MM.1S (cell line): ENCODE measurements around the gene JCAD.

Experiments used
- DNase-seq: peaks from one replicate; pipeline ENCODE4 v3.0.0-alpha.2; 2015
- H2AFZ ChIP-seq: fragments of 300-600 bp; sonication (generic); 2 replicates; pipeline ENCODE4 v1.6.0; 2016; ENCODE audit warnings: antibody characterized with exemption, low read length
- H3F3A ChIP-seq: fragments of 300-600 bp; sonication (generic); 2 replicates; pipeline ENCODE4 v1.6.1; 2016; ENCODE audit warnings: mild to moderate bottlenecking, antibody characterized with exemption, low read length, moderate library complexity, mixed read lengths; ENCODE audit not compliant: insufficient read depth
- H3K27ac ChIP-seq: fragments of 300-600 bp; sonication (generic); 2 replicates; pipeline ENCODE4 v1.5.1; 2016; ENCODE audit warnings: mild to moderate bottlenecking, low read length
- H3K27me3 ChIP-seq: fragments of 300-600 bp; sonication (generic); replicated peaks from 2 replicates; pipeline ENCODE4 v1.6.0; 2016; ENCODE audit warnings: low read length; ENCODE audit not compliant: insufficient read depth
- H3K36me3 ChIP-seq: fragments of 300-600 bp; sonication (generic); replicated peaks from 2 replicates; pipeline ENCODE4 v1.6.1; 2016; ENCODE audit warnings: mild to moderate bottlenecking, low read length, mixed read lengths; ENCODE audit not compliant: insufficient read depth
- H3K4me1 ChIP-seq: fragments of 300-600 bp; sonication (generic); 2 replicates; pipeline ENCODE4 v1.6.1; 2016; ENCODE audit warnings: low read length, mixed read lengths
- H3K4me2 ChIP-seq: fragments of 300-600 bp; sonication (generic); 2 replicates; pipeline ENCODE4 v1.6.0; 2016; ENCODE audit warnings: low read depth, low read length
- H3K4me3 ChIP-seq: fragments of 300-600 bp; sonication (generic); 2 replicates; pipeline ENCODE4 v1.5.1; 2016; ENCODE audit warnings: low read length, mixed read lengths
- H3K79me2 ChIP-seq: fragments of 300-600 bp; sonication (generic); 2 replicates; pipeline ENCODE4 v1.6.1; 2016; ENCODE audit warnings: mixed run types, low read length, mixed read lengths
- H3K9ac ChIP-seq: fragments of 300-600 bp; sonication (generic); 2 replicates; pipeline ENCODE4 v1.6.1; 2016; ENCODE audit warnings: low read length, mixed read lengths
- H3K9me2 ChIP-seq: fragments of 300-600 bp; sonication (generic); replicated peaks from 2 replicates; pipeline ENCODE4 v1.6.1; 2016; ENCODE audit warnings: mild to moderate bottlenecking, low read length, mixed read lengths; ENCODE audit not compliant: insufficient read depth
- H3K9me3 ChIP-seq: fragments of 300-600 bp; sonication (generic); replicated peaks from 2 replicates; pipeline ENCODE4 v1.6.1; 2016; ENCODE audit warnings: mild to moderate bottlenecking, low read length, mixed read lengths; ENCODE audit not compliant: insufficient read depth
- H4K20me1 ChIP-seq: fragments of 300-600 bp; sonication (generic); 2 replicates; pipeline ENCODE4 v1.6.1; 2016; ENCODE audit warnings: mild to moderate bottlenecking, low read length, moderate library complexity, mixed read lengths; ENCODE audit not compliant: insufficient read depth
- EZH2 ChIP-seq: fragments of 300-600 bp; sonication (generic); optimal IDR thresholded peaks from 2 replicates; pipeline ENCODE3; 2017; ENCODE audit warnings: low read depth, mild to moderate bottlenecking, antibody characterized with exemption, low read length, mixed read lengths
- EZH2phosphoT487 ChIP-seq: fragments of 300-600 bp; sonication (generic); IDR thresholded peaks from 2 replicates; pipeline ENCODE4 v1.6.1; 2018; ENCODE audit warnings: antibody characterized with exemption, low read length
- TF ChIP-seq, protein P1 (sequence below): fragments of 300-600 bp; sonication (generic); IDR thresholded peaks from 2 replicates; pipeline ENCODE4 v1.5.1; 2016; ENCODE audit warnings: antibody characterized with exemption, low read length, mixed read lengths

Gene JCAD

DNA sequence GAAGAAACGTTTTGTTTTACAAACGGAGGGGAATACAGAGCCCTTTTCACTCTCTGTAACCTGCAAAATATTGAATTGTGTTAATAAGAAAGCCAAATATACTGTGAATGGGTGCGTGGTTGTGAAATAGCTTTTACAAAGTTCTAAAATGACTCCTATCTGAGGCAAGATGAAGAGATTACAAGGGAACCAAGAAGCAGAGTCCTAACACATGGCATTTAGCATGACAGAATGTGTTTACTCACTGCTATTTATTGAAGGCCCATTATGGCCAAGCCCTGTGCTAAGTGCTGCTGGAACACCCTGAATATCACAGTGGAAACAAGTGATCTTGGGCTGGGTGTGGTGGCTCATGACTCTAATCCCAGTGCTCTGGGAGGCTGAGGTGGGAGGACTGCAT is 12.9 kb downstream of the JCAD start:
- Histone ChIP-seq H2AFZ (no peak overlapping the region), H3K27ac (no peak overlapping the region), H3K27me3 (no peaks in the 10 kb centered on the region), H3F3A (no peaks in the 10 kb centered on the region), H3K4me3 (no peak overlapping the region), H3K4me2 (no peak overlapping the region), H3K79me2 (no peaks in the 10 kb centered on the region), H3K4me1 (no peaks in the 10 kb centered on the region), H3K36me3 (no peaks in the 10 kb centered on the region), H4K20me1 (no peaks in the 10 kb centered on the region), H3K9ac (no peak overlapping the region), H3K9me3 (no peaks in the 10 kb centered on the region), H3K9me2 (no peaks in the 10 kb centered on the region)
- DNase-seq = no peak
- no peak for TF ChIP-seq EZH2
- no peak for TF ChIP-seq EZH2phosphoT487
- TF ChIP-seq, protein P1, sequence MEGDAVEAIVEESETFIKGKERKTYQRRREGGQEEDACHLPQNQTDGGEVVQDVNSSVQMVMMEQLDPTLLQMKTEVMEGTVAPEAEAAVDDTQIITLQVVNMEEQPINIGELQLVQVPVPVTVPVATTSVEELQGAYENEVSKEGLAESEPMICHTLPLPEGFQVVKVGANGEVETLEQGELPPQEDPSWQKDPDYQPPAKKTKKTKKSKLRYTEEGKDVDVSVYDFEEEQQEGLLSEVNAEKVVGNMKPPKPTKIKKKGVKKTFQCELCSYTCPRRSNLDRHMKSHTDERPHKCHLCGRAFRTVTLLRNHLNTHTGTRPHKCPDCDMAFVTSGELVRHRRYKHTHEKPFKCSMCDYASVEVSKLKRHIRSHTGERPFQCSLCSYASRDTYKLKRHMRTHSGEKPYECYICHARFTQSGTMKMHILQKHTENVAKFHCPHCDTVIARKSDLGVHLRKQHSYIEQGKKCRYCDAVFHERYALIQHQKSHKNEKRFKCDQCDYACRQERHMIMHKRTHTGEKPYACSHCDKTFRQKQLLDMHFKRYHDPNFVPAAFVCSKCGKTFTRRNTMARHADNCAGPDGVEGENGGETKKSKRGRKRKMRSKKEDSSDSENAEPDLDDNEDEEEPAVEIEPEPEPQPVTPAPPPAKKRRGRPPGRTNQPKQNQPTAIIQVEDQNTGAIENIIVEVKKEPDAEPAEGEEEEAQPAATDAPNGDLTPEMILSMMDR = no peak

DNA sequence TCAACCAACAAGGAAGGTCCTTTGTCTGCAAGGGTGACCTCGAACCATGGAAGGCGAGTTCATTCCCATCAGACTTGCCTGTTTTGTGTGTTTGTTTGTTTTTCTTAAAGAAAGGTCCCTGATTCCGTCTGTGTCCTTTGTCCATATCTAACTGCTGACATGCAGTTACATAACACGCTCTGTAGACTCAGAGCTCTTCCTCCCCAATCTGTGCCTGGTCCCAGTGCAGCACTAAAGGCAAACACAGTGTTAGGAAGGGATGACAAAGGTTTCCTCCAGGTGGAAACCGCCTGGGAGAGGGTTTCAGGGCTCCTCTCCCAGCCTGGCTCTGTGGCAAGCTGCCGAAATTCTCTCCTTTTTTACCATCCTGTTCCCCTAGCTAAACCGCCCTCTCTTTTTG is 13.4 kb downstream of the JCAD start:
- Histone ChIP-seq H3F3A (no peaks in the 10 kb centered on the region), H3K27me3 (no peaks in the 10 kb centered on the region), H2AFZ (no peak overlapping the region), H3K9ac (no peak overlapping the region), H3K4me1 (no peaks in the 10 kb centered on the region), H3K9me2 (no peaks in the 10 kb centered on the region), H3K9me3 (no peaks in the 10 kb centered on the region), H3K79me2 (no peaks in the 10 kb centered on the region), H4K20me1 (no peaks in the 10 kb centered on the region), H3K4me3 (no peak overlapping the region), H3K36me3 (no peaks in the 10 kb centered on the region), H3K27ac (no peak overlapping the region), H3K4me2 (no peak overlapping the region)
- TF ChIP-seq EZH2 = no peak
- TF ChIP-seq, protein P1 = no peak
- TF ChIP-seq EZH2phosphoT487 = no peak
- DNase-seq = no peak

DNA sequence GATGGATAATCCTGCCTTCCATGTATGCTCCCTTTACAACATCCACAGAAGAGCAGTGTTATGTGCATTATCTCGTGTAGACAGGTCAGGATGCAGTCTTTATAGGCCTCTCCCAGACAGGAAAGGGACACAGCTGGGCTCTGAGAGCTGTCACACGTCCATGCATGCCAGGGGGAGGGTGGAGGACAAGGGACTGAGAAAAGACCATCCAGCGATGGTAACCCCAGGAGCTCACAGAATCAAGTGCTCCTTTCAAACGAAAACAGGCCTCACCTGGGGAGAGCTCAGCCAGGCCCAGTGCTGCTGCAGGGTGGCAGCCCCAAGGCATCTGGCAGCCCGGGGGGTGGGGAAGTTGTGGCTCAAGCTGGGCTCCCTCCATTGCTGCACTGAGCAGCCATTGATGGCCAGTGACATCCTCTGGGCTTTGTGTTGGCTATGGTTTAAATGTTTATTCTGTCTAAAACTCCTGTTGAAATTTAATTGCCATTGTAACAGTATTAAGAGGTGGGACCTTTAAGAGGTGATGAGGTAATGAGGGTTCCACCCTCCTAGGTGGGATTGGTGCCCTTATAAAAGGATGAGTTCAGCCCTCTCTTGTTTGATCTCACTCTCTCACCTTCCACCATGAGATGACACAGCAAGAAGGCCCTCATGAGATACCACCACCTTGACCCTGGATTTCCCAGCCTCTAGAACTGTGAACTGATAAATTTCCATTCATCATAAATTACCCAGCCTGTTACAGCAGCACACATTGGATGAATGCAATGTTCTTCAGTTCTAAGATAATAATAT is 15.7 kb downstream of the JCAD start:
- DNase-seq = no peak
- no peak overlapping the region for H3K4me2 ChIP-seq
- no peak overlapping the region for H3K4me3 ChIP-seq
- H4K20me1 ChIP-seq = no peaks in the 10 kb centered on the region
- H3F3A ChIP-seq = no peaks in the 10 kb centered on the region
- TF ChIP-seq EZH2 = no peak
- no peak for TF ChIP-seq EZH2phosphoT487
- H3K27me3 ChIP-seq = no peaks in the 10 kb centered on the region
- no peak overlapping the region for H3K27ac ChIP-seq
- no peaks in the 10 kb centered on the region for H3K36me3 ChIP-seq
- H3K9me2 ChIP-seq = no peaks in the 10 kb centered on the region
- no peaks in the 10 kb centered on the region for H3K79me2 ChIP-seq
- no peak overlapping the region for H2AFZ ChIP-seq
- no peaks in the 10 kb centered on the region for H3K4me1 ChIP-seq
- H3K9ac ChIP-seq = no peak overlapping the region
- H3K9me3 ChIP-seq = no peaks in the 10 kb centered on the region

DNA sequence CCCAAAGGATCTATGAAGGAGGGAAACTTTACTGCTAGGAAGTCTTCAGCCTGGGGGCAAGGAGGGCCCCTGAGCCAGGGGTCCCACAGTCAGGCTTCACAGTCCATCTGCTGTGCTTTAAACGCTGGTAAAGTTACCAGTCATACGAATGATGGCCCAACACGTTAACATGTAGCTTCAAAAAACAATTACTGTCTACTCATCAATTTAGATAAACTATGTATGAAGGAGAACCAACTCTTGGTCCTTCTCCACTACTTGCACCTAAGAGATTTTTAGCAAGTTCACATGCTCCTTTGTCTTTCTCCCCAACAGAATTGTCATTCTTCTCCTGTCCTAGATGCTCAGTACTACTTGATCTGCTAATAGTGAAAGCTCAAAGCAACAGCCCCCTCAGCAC is 16.6 kb downstream of the JCAD start:
- H3K4me1 ChIP-seq = no peaks in the 10 kb centered on the region
- no peaks in the 10 kb centered on the region for H3K36me3 ChIP-seq
- H3K4me3 ChIP-seq = no peak overlapping the region
- TF ChIP-seq EZH2phosphoT487 = no peak
- TF ChIP-seq, protein P1 = no peak
- no peak for TF ChIP-seq EZH2
- no peak for DNase-seq
- no peak overlapping the region for H3K4me2 ChIP-seq
- H3K9me3 ChIP-seq = no peaks in the 10 kb centered on the region
- H3K9ac ChIP-seq = no peak overlapping the region
- no peak overlapping the region for H3K27ac ChIP-seq
- no peaks in the 10 kb centered on the region for H4K20me1 ChIP-seq
- H3K79me2 ChIP-seq = no peaks in the 10 kb centered on the region
- H3K9me2 ChIP-seq = no peaks in the 10 kb centered on the region
- H2AFZ ChIP-seq = no peak overlapping the region
- no peaks in the 10 kb centered on the region for H3F3A ChIP-seq
- no peaks in the 10 kb centered on the region for H3K27me3 ChIP-seq
